Endothelial cell of umbilical vein (primary cell): ENCODE data around the gene WBP2.

ENCODE experiments used
- CTCF ChIP-seq, 2 donors: IDR thresholded peaks; 1 replicate in 1 of 2; 2 replicates in 1 of 2; pipeline ENCODE4 v1.5.1; 2011; ENCODE audit warnings: low read length in 2 of 2, mild to moderate bottlenecking in 2 of 2, moderate library complexity in 2 of 2, control low read depth in 1 of 2, inconsistent platforms in 1 of 2, low read depth in 1 of 2; ENCODE audit not compliant: insufficient read depth in 1 of 2; ENCODE audit errors: extremely low read depth in 1 of 2
- EZH2 ChIP-seq: IDR thresholded peaks from 2 replicates; pipeline ENCODE4 v1.6.1; 2012; ENCODE audit warnings: borderline replicate concordance, low read depth, mild to moderate bottlenecking, moderate library complexity, low read length, inconsistent platforms; ENCODE audit not compliant: severe bottlenecking
- POLR2A ChIP-seq: IDR thresholded peaks from 2 replicates; pipeline ENCODE4 v1.6.1; 2012; ENCODE audit warnings: low read depth, mild to moderate bottlenecking, control low read depth, low read length
- TF ChIP-seq, protein P1 (sequence below): IDR thresholded peaks from 2 replicates; pipeline ENCODE4 v1.6.1; 2011; ENCODE audit not compliant: insufficient read depth, insufficient read length

GRCh38 chr17:75825149-75825552 lies 30.0 kb downstream of the WBP2 start:
- TF ChIP-seq CTCF (IDR thresholded peaks at IDR 0.05; ENCODE audit: extremely low read depth in 1 of 2, insufficient read depth in 1 of 2, low read depth in 1 of 2, low read length in 2 of 2) (no peak), POLR2A (no peak), EZH2 (no peak)
- TF ChIP-seq, protein P1, sequence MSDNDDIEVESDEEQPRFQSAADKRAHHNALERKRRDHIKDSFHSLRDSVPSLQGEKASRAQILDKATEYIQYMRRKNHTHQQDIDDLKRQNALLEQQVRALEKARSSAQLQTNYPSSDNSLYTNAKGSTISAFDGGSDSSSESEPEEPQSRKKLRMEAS = no peak
